A549 (cell line): ENCODE measurements around the gene B3GALT6. TPM values are rescaled to one million over a fixed set of nuclear protein-coding genes. Genes with fewer than 3 reads are reported as not detected.

Experiments used
- ATAC-seq, 2 experiments: fragments of 200-7000 bp in 1 of 2; fragments of >200 bp in 1 of 2; cut with Nextera tagmentation in 1 of 2; cut with Tn5 transposase in 1 of 2; 3 replicates each; pipeline versions ENCODE4 v1.8.0 to v1.9.1; 2018 to 2020; ENCODE audit warnings: mild to moderate bottlenecking in 1 of 2, moderate library complexity in 1 of 2
- CTCF ChIA-PET: fragments of 300-600 bp; sonication (Branson Sonifier 250); formaldehyde crosslinking; extraction: SDS; loops from one replicate; lab custom pipeline; 2021; ENCODE audit warnings: antibody characterized with exemption, inconsistent platforms; lab: Yijun Ruan, JAX
- POLR2A ChIA-PET: fragments of 350-600 bp; formaldehyde crosslinking; extraction: SDS; loops from one replicate; lab custom pipeline; 2021; ENCODE audit warnings: antibody characterized with exemption, inconsistent platforms; lab: Yijun Ruan, JAX
- DNase-seq, 2 experiments: peaks; one replicate each; pipeline versions ENCODE4 v3.0.0 to v3.0.0-alpha.2; 2011 to 2016; ENCODE audit warnings: low read depth in 1 of 2, low spot score in 1 of 2
- FAIRE-seq: peaks from 2 replicates; lab custom pipeline; 2011; peaks lifted over from hg19 to GRCh38; lab: Jason Lieb, UNC
- H3K27ac ChIP-seq, 2 experiments: fragments of >200 bp; sonication (Bioruptor Twin); formaldehyde crosslinking; 3 replicates each; pipeline ENCODE4 v1.5.1; 2016 to 2017
- H3K4me1 ChIP-seq: fragments of >200 bp; sonication (Bioruptor Twin); formaldehyde crosslinking; 3 replicates; pipeline ENCODE4 v1.6.1; 2016
- H3K4me2 ChIP-seq: fragments of >200 bp; sonication (Bioruptor Twin); formaldehyde crosslinking; 3 replicates; pipeline ENCODE4 v1.6.1; 2016
- H3K4me3 ChIP-seq: fragments of >200 bp; sonication (Bioruptor Twin); formaldehyde crosslinking; 3 replicates; pipeline ENCODE4 v1.5.1; 2016
- H3K9me3 ChIP-seq: fragments of >200 bp; sonication (Bioruptor Twin); formaldehyde crosslinking; 3 replicates; pipeline ENCODE4 v1.6.1; 2016
- BHLHE40 ChIP-seq: IDR thresholded peaks from 2 replicates; pipeline ENCODE4 v1.6.1; 2012; ENCODE audit warnings: low read depth, low read length, inconsistent platforms
- CBX2 ChIP-seq: fragments of 200-600 bp; sonication (generic); IDR thresholded peaks from 2 replicates; pipeline ENCODE4 v1.6.1; 2016; ENCODE audit warnings: low read depth, mild to moderate bottlenecking, borderline replicate concordance
- CBX8 ChIP-seq: fragments of 200-600 bp; sonication (generic); IDR thresholded peaks from 2 replicates; pipeline ENCODE4 v1.6.1; 2016
- CEBPB ChIP-seq, 2 experiments: fragments of >200 bp in 1 of 2; sonication (Bioruptor Twin) in 1 of 2; formaldehyde crosslinking in 1 of 2; IDR thresholded peaks; 2 replicates each; pipeline ENCODE4 v1.6.1; 2012 to 2016
- EHMT2 ChIP-seq: fragments of 200-600 bp; sonication (generic); IDR thresholded peaks from 2 replicates; pipeline ENCODE4 v1.6.1; 2016; ENCODE audit warnings: antibody characterized with exemption, low read depth, mild to moderate bottlenecking, moderate library complexity
- EP300 ChIP-seq, 2 experiments: fragments of >200 bp; sonication (Bioruptor Twin); formaldehyde crosslinking; IDR thresholded peaks; 2 replicates in 1 of 2; 3 replicates in 1 of 2; pipeline ENCODE4 v1.6.1; 2016 to 2017
- FOSB ChIP-seq: fragments of 250-450 bp; sonication (Bioruptor Pico); IDR thresholded peaks from 2 replicates; pipeline ENCODE4 v1.5.0; 2020; ENCODE audit warnings: mild to moderate bottlenecking, moderate library complexity
- FOSL2 ChIP-seq, 2 experiments: fragments of 450-650 bp in 1 of 2; fragments of >200 bp in 1 of 2; sonication (Bioruptor Twin) in 1 of 2; formaldehyde crosslinking; IDR thresholded peaks; 2 replicates each; pipeline versions ENCODE4 v1.5.0 to v1.6.1; 2016 to 2020; ENCODE audit warnings: mild to moderate bottlenecking in 1 of 2, moderate library complexity in 1 of 2
- FOXS1 ChIP-seq: fragments of 250-450 bp; sonication (Bioruptor Pico); IDR thresholded peaks from 2 replicates; pipeline ENCODE4 v1.5.0; 2020; ENCODE audit warnings: mild to moderate bottlenecking, moderate library complexity
- GATA3 ChIP-seq: IDR thresholded peaks from 2 replicates; pipeline ENCODE4 v1.6.1; 2012; ENCODE audit warnings: borderline replicate concordance
- HEYL ChIP-seq: fragments of 250-450 bp; sonication (Bioruptor Pico); IDR thresholded peaks from 2 replicates; pipeline ENCODE4 v1.8.0; 2021; ENCODE audit warnings: mild to moderate bottlenecking, moderate library complexity
- HOXB13 ChIP-seq: fragments of 250-450 bp; sonication (Bioruptor Pico); IDR thresholded peaks from 2 replicates; pipeline ENCODE4 v1.5.0; 2020; ENCODE audit warnings: low read depth, mild to moderate bottlenecking, moderate library complexity
- JUN ChIP-seq, 2 experiments: fragments of >200 bp; sonication (Bioruptor Twin); formaldehyde crosslinking; IDR thresholded peaks; 2 replicates in 1 of 2; 3 replicates in 1 of 2; pipeline ENCODE4 v1.6.1; 2016 to 2017
- JUNB ChIP-seq: fragments of >200 bp; sonication (Bioruptor Twin); formaldehyde crosslinking; IDR thresholded peaks from 2 replicates; pipeline ENCODE4 v1.6.1; 2016
- KDM1A ChIP-seq: fragments of 200-600 bp; sonication (generic); IDR thresholded peaks from 2 replicates; pipeline ENCODE4 v1.6.1; 2016; ENCODE audit warnings: low read depth, mild to moderate bottlenecking
- MAFK ChIP-seq: fragments of 450-650 bp; IDR thresholded peaks from 2 replicates; pipeline ENCODE4 v1.6.1; 2014; ENCODE audit not compliant: partially characterized antibody
- RAD21 ChIP-seq, 2 experiments: fragments of >200 bp in 1 of 2; sonication (Bioruptor Twin) in 1 of 2; formaldehyde crosslinking in 1 of 2; IDR thresholded peaks in 1 of 2; conservative IDR thresholded peaks in 1 of 2; 2 replicates in 1 of 2; 3 replicates in 1 of 2; pipeline ENCODE4 v1.6.1; 2012 to 2018; ENCODE audit warnings: inconsistent platforms in 1 of 2
- TFCP2L1 ChIP-seq: fragments of 250-450 bp; sonication (Bioruptor Pico); IDR thresholded peaks from 2 replicates; pipeline ENCODE4 v1.5.0; 2021; ENCODE audit warnings: mild to moderate bottlenecking
- ZC3H11A ChIP-seq: fragments of 450-650 bp; IDR thresholded peaks from 2 replicates; pipeline ENCODE4 v1.6.1; 2014; ENCODE audit warnings: antibody characterized with exemption, mild to moderate bottlenecking
- ZSCAN20 ChIP-seq: fragments of 250-450 bp; sonication (Bioruptor Pico); IDR thresholded peaks from 2 replicates; pipeline ENCODE4 v1.8.0; 2022; ENCODE audit warnings: mild to moderate bottlenecking, moderate library complexity
- WGBS: methylation state at CpG from one replicate; pipeline ENCODE4 v1.1.6; 2017; ENCODE audit errors: missing lambda C conversion rate; 5-methylcytosine and 5-hydroxymethylcytosine counted together
- polyA plus RNA-seq, 4 experiments: library from polyadenylated mRNA; depleted of rRNA in 3 of 4; stranded (reverse); fragments of >200 nt; fragmentation: RNase III in 1 of 4; extraction: RNeasy Plus Mini Kit Qiagen cat#74134 plus additional on column Dnase treatment in 1 of 4; gene quantifications; 2 replicates in 3 of 4; 3 replicates in 1 of 4; pipeline ENCODE4 v1.2.3, GENCODE V29; 2011 to 2017
- TF ChIP-seq, protein P1 (sequence below): IDR thresholded peaks from 2 replicates; pipeline ENCODE4 v1.6.1; 2012
- TF ChIP-seq, protein P2 (sequence below): fragments of 200-600 bp; sonication (generic); IDR thresholded peaks from 2 replicates; pipeline ENCODE4 v1.6.1; 2016; ENCODE audit warnings: antibody characterized with exemption, mild to moderate bottlenecking, moderate library complexity
- TF ChIP-seq, protein P3 (sequence below): IDR thresholded peaks from 2 replicates; pipeline ENCODE4 v1.6.1; 2012
- TF ChIP-seq, protein P4 (sequence below): fragments of 250-450 bp; sonication (Bioruptor Pico); IDR thresholded peaks from 2 replicates; pipeline ENCODE4 v1.5.0; 2021; ENCODE audit warnings: mild to moderate bottlenecking, moderate library complexity, borderline replicate concordance

Gene B3GALT6
- polyA plus RNA-seq, 2 of the 4 experiments (the other 2 are of a cell fraction): 12.5 to 12.9 TPM

DNA sequence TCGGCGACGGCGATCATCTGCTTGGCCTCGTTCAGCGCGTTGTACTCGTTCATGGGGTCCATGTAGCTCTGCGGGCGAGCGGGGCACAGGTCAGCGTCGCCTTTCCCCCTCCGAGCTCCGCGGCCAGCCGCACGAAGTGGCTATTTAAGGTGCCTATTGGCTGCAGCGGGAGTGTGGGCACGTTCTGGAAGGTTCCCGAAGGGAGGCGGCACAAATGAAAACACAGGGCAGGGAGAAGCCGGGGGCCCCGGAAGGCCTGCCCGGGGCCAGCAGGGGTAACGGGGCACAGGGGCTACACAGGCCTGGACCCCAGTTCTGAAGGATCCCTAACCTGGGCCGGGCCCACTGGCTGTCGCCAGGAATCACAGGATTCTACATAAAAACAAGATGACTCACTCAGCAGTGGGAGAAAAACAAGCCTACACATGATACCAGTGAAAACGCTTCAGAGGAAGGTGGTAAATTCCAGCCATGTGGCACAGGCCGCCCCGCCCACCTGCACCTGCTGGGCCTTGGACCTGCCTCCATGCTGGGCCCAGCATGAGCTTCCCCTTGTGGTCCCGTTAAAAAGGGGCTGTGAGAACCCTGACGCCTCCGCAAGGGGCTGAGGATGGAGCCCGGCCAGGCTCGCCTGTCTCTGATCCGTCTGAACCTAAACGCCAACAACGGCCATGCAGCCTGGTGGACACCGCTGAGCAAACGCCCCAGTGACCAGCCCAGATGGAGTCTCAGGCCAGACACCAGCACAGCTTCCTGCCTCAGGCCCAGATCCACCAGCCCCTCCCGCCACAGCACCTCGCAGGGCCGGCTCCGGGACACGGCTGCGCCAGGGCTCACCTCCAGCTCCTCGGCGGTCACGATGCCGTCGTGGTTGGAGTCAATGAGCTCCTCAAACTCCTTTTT lies 14.2 kb upstream of the B3GALT6 start (continued):
- TF ChIP-seq TFCP2L1 (CRISPR knock-in tag): no peak
- TF ChIP-seq, all 56 proteins: peak for 0

DNA sequence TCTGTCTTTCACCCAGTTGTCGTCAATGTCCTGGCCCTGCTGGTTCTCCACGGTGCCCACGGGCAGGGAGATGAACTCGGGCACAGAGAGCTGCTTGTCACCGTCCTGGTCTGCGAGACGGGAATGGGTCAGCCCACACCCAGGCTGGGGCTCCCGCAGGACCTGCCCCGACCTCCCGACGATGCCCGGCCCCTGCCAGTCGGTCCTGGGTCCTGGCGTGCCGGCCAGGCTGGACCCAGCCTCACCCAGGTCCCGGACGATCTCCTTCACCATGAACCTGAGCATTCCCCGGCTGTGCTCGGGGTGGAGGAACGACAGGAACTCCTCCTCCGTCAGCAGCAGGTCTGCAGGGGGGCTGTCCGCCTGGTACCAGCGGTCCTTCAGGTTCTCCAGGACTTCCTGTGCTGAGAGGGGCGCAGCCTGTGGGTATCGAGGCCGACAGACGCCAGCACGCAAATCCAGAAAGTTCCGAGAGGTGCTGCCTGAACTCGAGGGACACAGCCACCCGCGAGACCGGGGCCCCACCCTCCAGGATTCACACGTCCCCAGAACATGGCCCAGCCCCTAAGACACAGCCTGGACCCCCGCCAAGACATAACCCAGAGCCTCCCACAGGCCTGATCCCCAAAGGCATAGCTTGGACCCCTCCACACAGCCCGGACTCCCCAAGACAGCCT lies 13.4 kb upstream of the B3GALT6 start:
- 94% methylated on average over 19 of the region's 36 CpGs for WGBS

DNA sequence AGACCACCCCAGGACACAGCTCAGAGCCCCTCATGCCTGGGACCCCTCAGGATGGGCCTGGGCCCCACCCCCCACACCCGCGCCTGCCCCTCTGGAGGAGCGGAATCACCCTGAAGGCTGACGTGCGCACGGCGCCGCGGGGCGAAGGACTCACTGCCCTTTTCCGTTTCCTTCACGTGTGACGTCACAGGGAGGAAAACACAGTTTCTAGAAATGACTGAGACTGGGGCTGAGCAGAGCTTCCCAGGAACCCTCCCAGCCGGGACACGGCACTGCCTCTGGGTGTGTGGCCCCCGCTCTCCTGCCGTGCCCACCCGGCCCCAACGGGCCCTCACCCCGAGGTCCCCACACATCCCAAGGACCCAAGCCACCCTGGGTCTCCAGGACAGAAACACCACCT lies 12.7 kb upstream of the B3GALT6 start:
- no peak for ATAC-seq
- POLR2A ChIA-PET: no interaction called here
- Histone ChIP-seq H3K27ac (no peak overlapping the region), H3K9me3 (no peaks in the 10 kb centered on the region), H3K4me2 (no peak overlapping the region), H3K4me1 (no peaks in the 10 kb centered on the region), H3K4me3 (no peak overlapping the region)
- FAIRE-seq: no peak
- DNase-seq: no peak
- TF ChIP-seq EHMT2 (no peak), HEYL (no peak), BHLHE40 (no peak), FOSB (CRISPR knock-in tag) (no peak), ZSCAN20 (no peak), MAFK (no peak), JUN (IDR thresholded peaks at IDR 0.05) (no peak), EP300 (IDR thresholded peaks at IDR 0.05) (no peak), FOSL2 (IDR thresholded peaks at IDR 0.05) (no peak), FOSL2 (CRISPR knock-in tag; IDR thresholded peaks at IDR 0.05) (no peak), JUNB (no peak), KDM1A (no peak), RAD21 (conservative IDR thresholded peaks at IDR 0.05 in 1 of 2, IDR thresholded peaks at IDR 0.05 in 1 of 2) (no peak), CEBPB (IDR thresholded peaks at IDR 0.05) (no peak), FOXS1 (CRISPR knock-in tag) (no peak), ZC3H11A (no peak)
- TF ChIP-seq, protein P1, sequence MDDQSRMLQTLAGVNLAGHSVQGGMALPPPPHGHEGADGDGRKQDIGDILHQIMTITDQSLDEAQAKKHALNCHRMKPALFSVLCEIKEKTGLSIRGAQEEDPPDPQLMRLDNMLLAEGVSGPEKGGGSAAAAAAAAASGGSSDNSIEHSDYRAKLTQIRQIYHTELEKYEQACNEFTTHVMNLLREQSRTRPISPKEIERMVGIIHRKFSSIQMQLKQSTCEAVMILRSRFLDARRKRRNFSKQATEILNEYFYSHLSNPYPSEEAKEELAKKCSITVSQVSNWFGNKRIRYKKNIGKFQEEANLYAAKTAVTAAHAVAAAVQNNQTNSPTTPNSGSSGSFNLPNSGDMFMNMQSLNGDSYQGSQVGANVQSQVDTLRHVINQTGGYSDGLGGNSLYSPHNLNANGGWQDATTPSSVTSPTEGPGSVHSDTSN: no peak
- CTCF ChIA-PET: interaction anchor here (0.8 kb wide), 1 partner anchor 97 kb away, joined by 4 read pairs; no protein-coding TSS in a partner anchor
- 100% methylated on average over 5 of the region's 20 CpGs for WGBS

More for the DNA sequence above, 13.4 kb upstream of the B3GALT6 start:
- H3K4me3 ChIP-seq: no peak overlapping the region
- TF ChIP-seq GATA3 (no peak), CBX8 (no peak), HOXB13 (CRISPR knock-in tag) (no peak), RAD21 (conservative IDR thresholded peaks at IDR 0.05 in 1 of 2, IDR thresholded peaks at IDR 0.05 in 1 of 2) (no peak), HEYL (no peak), CBX2 (no peak), EHMT2 (no peak)
- TF ChIP-seq, protein P2, sequence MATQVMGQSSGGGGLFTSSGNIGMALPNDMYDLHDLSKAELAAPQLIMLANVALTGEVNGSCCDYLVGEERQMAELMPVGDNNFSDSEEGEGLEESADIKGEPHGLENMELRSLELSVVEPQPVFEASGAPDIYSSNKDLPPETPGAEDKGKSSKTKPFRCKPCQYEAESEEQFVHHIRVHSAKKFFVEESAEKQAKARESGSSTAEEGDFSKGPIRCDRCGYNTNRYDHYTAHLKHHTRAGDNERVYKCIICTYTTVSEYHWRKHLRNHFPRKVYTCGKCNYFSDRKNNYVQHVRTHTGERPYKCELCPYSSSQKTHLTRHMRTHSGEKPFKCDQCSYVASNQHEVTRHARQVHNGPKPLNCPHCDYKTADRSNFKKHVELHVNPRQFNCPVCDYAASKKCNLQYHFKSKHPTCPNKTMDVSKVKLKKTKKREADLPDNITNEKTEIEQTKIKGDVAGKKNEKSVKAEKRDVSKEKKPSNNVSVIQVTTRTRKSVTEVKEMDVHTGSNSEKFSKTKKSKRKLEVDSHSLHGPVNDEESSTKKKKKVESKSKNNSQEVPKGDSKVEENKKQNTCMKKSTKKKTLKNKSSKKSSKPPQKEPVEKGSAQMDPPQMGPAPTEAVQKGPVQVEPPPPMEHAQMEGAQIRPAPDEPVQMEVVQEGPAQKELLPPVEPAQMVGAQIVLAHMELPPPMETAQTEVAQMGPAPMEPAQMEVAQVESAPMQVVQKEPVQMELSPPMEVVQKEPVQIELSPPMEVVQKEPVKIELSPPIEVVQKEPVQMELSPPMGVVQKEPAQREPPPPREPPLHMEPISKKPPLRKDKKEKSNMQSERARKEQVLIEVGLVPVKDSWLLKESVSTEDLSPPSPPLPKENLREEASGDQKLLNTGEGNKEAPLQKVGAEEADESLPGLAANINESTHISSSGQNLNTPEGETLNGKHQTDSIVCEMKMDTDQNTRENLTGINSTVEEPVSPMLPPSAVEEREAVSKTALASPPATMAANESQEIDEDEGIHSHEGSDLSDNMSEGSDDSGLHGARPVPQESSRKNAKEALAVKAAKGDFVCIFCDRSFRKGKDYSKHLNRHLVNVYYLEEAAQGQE: no peak
- TF ChIP-seq, protein P3, sequence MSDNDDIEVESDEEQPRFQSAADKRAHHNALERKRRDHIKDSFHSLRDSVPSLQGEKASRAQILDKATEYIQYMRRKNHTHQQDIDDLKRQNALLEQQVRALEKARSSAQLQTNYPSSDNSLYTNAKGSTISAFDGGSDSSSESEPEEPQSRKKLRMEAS: no peak
- TF ChIP-seq, protein P4, sequence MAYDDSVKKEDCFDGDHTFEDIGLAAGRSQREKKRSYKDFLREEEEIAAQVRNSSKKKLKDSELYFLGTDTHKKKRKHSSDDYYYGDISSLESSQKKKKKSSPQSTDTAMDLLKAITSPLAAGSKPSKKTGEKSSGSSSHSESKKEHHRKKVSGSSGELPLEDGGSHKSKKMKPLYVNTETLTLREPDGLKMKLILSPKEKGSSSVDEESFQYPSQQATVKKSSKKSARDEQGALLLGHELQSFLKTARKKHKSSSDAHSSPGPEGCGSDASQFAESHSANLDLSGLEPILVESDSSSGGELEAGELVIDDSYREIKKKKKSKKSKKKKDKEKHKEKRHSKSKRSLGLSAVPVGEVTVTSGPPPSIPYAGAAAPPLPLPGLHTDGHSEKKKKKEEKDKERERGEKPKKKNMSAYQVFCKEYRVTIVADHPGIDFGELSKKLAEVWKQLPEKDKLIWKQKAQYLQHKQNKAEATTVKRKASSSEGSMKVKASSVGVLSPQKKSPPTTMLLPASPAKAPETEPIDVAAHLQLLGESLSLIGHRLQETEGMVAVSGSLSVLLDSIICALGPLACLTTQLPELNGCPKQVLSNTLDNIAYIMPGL: no peak
- TF ChIP-seq, all 56 proteins: peak for 0
- Histone ChIP-seq H3K27ac (no peak overlapping the region), H3K4me1 (no peaks in the 10 kb centered on the region), H3K4me2 (no peak overlapping the region), H3K9me3 (no peaks in the 10 kb centered on the region)
- ChIA-PET CTCF (interaction anchor here (0.7 to 0.8 kb wide), 2 partner anchors 96 kb away, joined by 3 to 4 read pairs; no protein-coding TSS in a partner anchor), POLR2A (no interaction called here)
- ATAC-seq: no peak
- no peak for FAIRE-seq
- no peak for DNase-seq
